H9 (cell line): Measurements from ENCODE around the gene NOC3L. TPM values are rescaled to one million over a fixed set of nuclear protein-coding genes. Genes with fewer than 3 reads are reported as not detected.

Source experiments
- DNase-seq: peaks from one replicate; pipeline ENCODE4 v3.0.0-alpha.2; 2017
- H2AFZ ChIP-seq: one replicate; pipeline ENCODE4 v1.6.1; 2013; ENCODE audit warnings: mild to moderate bottlenecking, low read length, control low read depth, moderate library complexity
- H2AK5ac ChIP-seq: 2 replicates; pipeline ENCODE4 v1.6.1; 2013; ENCODE audit warnings: low read length, control low read depth, mixed read lengths; ENCODE audit not compliant: insufficient read length
- H2BK120ac ChIP-seq: one replicate; pipeline ENCODE4 v1.6.1; 2013; ENCODE audit warnings: low read depth, mild to moderate bottlenecking, low read length, control low read depth, inconsistent platforms; ENCODE audit not compliant: poor library complexity, severe bottlenecking
- H2BK12ac ChIP-seq: 2 replicates; pipeline ENCODE4 v1.6.1; 2013; ENCODE audit warnings: low read length, control low read depth, mixed read lengths, low read depth; ENCODE audit not compliant: insufficient read length
- H2BK15ac ChIP-seq: 2 replicates; pipeline ENCODE4 v1.6.1; 2013; ENCODE audit warnings: low read depth, low read length, control low read depth
- H2BK20ac ChIP-seq: one replicate; pipeline ENCODE4 v1.6.1; 2013; ENCODE audit warnings: low read depth, mild to moderate bottlenecking, low read length, control low read depth, inconsistent platforms; ENCODE audit not compliant: poor library complexity, severe bottlenecking
- H2BK5ac ChIP-seq: 2 replicates; pipeline ENCODE4 v1.6.1; 2013; ENCODE audit warnings: low read length, control low read depth, mixed read lengths; ENCODE audit not compliant: insufficient read length
- H3K14ac ChIP-seq: 2 replicates; pipeline ENCODE4 v1.6.1; 2013; ENCODE audit warnings: low read length, control low read depth; ENCODE audit not compliant: insufficient read depth
- H3K18ac ChIP-seq: 2 replicates; pipeline ENCODE4 v1.6.1; 2013; ENCODE audit warnings: low read depth, mild to moderate bottlenecking, mixed read lengths, low read length, control low read depth; ENCODE audit not compliant: insufficient read length
- H3K23ac ChIP-seq: 2 replicates; pipeline ENCODE4 v1.6.1; 2013; ENCODE audit warnings: low read length, control low read depth, mixed read lengths, low read depth; ENCODE audit not compliant: insufficient read length
- H3K23me2 ChIP-seq: 2 replicates; pipeline ENCODE4 v1.6.1; 2013; ENCODE audit warnings: low read depth, mild to moderate bottlenecking, mixed read lengths, low read length, control low read depth; ENCODE audit not compliant: insufficient read length, poor library complexity, severe bottlenecking
- H3K27ac ChIP-seq: 2 replicates; pipeline ENCODE4 v1.5.1; 2013; ENCODE audit warnings: low read length, control low read depth, mixed read lengths, low read depth; ENCODE audit not compliant: insufficient read length
- H3K27me3 ChIP-seq: 2 replicates; pipeline ENCODE4 v1.6.1; 2013; ENCODE audit warnings: low read length, control low read depth, inconsistent platforms; ENCODE audit not compliant: insufficient read depth
- H3K4ac ChIP-seq: 2 replicates; pipeline ENCODE4 v1.6.1; 2013; ENCODE audit warnings: low read depth, mild to moderate bottlenecking, control low read depth, inconsistent platforms, low read length, moderate library complexity
- H3K4me1 ChIP-seq: 2 replicates; pipeline ENCODE4 v1.6.1; 2013; ENCODE audit warnings: low read length, control low read depth, inconsistent platforms; ENCODE audit not compliant: insufficient read depth
- H3K4me2 ChIP-seq: 2 replicates; pipeline ENCODE4 v1.6.1; 2013; ENCODE audit warnings: low read length, control low read depth, mixed read lengths; ENCODE audit not compliant: insufficient read length, insufficient read depth
- H3K56ac ChIP-seq: 2 replicates; pipeline ENCODE4 v1.6.1; 2013; ENCODE audit warnings: low read depth, mild to moderate bottlenecking, mixed read lengths, low read length, control low read depth; ENCODE audit not compliant: insufficient read length
- H3K79me1 ChIP-seq: 2 replicates; pipeline ENCODE4 v1.6.1; 2013; ENCODE audit warnings: low read depth, mild to moderate bottlenecking, moderate library complexity, low read length, control low read depth, inconsistent platforms; ENCODE audit not compliant: insufficient read depth, poor library complexity, severe bottlenecking
- H3K79me2 ChIP-seq: 2 replicates; pipeline ENCODE4 v1.6.1; 2013; ENCODE audit warnings: low read length, control low read depth, inconsistent platforms; ENCODE audit not compliant: insufficient read depth
- H3K9ac ChIP-seq: 2 replicates; pipeline ENCODE4 v1.6.1; 2013; ENCODE audit warnings: low read length, control low read depth, mixed read lengths; ENCODE audit not compliant: insufficient read length; ENCODE audit errors: extremely low read depth
- H3K9me3 ChIP-seq: one replicate; pipeline ENCODE4 v1.6.1; 2013; ENCODE audit warnings: low read depth, low read length, inconsistent platforms; ENCODE audit not compliant: control insufficient read depth
- H3T11ph ChIP-seq: one replicate; pipeline ENCODE4 v1.6.1; 2013; ENCODE audit warnings: mild to moderate bottlenecking, low read length, control low read depth, inconsistent platforms
- H4K20me1 ChIP-seq: one replicate; pipeline ENCODE4 v1.6.1; 2013; ENCODE audit not compliant: control insufficient read depth, insufficient read length, insufficient read depth
- H4K5ac ChIP-seq: 2 replicates; pipeline ENCODE4 v1.6.1; 2013; ENCODE audit warnings: low read depth, mild to moderate bottlenecking, mixed read lengths, low read length, control low read depth; ENCODE audit not compliant: insufficient read length
- H4K8ac ChIP-seq: replicated peaks from 2 replicates; pipeline ENCODE4 v1.6.1; 2013; ENCODE audit warnings: low read length, control low read depth, mixed read lengths, low read depth; ENCODE audit not compliant: insufficient read length
- H4K91ac ChIP-seq: 2 replicates; pipeline ENCODE4 v1.6.1; 2013; ENCODE audit warnings: low read depth, mild to moderate bottlenecking, moderate library complexity, mixed read lengths, low read length, control low read depth; ENCODE audit not compliant: insufficient read length
- H3K27ac Mint-ChIP-seq, 3 experiments: 2 replicates in 2 of 3; 3 replicates in 1 of 3; pipeline ENCODE4 v1.8.0; 2020 to 2021; ENCODE audit warnings: mixed read lengths in 3 of 3, mild to moderate bottlenecking in 1 of 3, moderate library complexity in 1 of 3
- H3K27me3 Mint-ChIP-seq: 2 replicates; pipeline ENCODE4 v1.8.0; 2021; ENCODE audit warnings: low read depth, mild to moderate bottlenecking, moderate library complexity, mixed read lengths
- H3K36me3 Mint-ChIP-seq, 3 experiments: 2 replicates in 2 of 3; 3 replicates in 1 of 3; pipeline ENCODE4 v1.8.0; 2020 to 2021; ENCODE audit warnings: low read depth in 3 of 3, mixed read lengths in 3 of 3; ENCODE audit not compliant: insufficient read depth in 1 of 3
- H3K4me1 Mint-ChIP-seq, 2 experiments: 2 replicates each; pipeline ENCODE4 v1.8.0; 2020; ENCODE audit warnings: mixed read lengths in 2 of 2
- H3K4me3 Mint-ChIP-seq, 2 experiments: 2 replicates in 1 of 2; 3 replicates in 1 of 2; pipeline ENCODE4 v1.8.0; 2020 to 2021; ENCODE audit warnings: mild to moderate bottlenecking in 2 of 2, mixed read lengths in 2 of 2, moderate library complexity in 1 of 2
- H3K9me3 Mint-ChIP-seq, 2 experiments: 2 replicates in 1 of 2; 3 replicates in 1 of 2; pipeline ENCODE4 v1.8.0; 2020; ENCODE audit warnings: mild to moderate bottlenecking in 2 of 2, mixed read lengths in 2 of 2, moderate library complexity in 1 of 2
- WGBS: extraction: QIAGEN DNeasy Blood & Tissue Kit; methylation state at CpG from one replicate; pipeline ENCODE4 v1.1.7; 2013; ENCODE audit warnings: missing lambda C conversion rate, low lambda C conversion rate, mixed read lengths; ENCODE audit not compliant: insufficient read length; ENCODE audit errors: extremely low coverage; 5-methylcytosine and 5-hydroxymethylcytosine counted together
- total RNA-seq: library from RNA; stranded (reverse); gene quantifications from 2 replicates; pipeline ENCODE4 v1.2.1, GENCODE V29; 2021
- TF ChIP-seq, protein P1 (sequence below): fragments of 200-600 bp; sonication (generic); conservative IDR thresholded peaks from 3 replicates; pipeline ENCODE4 v1.8.0; 2021; ENCODE audit warnings: antibody characterized with exemption, mild to moderate bottlenecking

NOC3L gene
- total RNA-seq, 1 experiment from 2014 or later = 35.8 TPM

DNA sequence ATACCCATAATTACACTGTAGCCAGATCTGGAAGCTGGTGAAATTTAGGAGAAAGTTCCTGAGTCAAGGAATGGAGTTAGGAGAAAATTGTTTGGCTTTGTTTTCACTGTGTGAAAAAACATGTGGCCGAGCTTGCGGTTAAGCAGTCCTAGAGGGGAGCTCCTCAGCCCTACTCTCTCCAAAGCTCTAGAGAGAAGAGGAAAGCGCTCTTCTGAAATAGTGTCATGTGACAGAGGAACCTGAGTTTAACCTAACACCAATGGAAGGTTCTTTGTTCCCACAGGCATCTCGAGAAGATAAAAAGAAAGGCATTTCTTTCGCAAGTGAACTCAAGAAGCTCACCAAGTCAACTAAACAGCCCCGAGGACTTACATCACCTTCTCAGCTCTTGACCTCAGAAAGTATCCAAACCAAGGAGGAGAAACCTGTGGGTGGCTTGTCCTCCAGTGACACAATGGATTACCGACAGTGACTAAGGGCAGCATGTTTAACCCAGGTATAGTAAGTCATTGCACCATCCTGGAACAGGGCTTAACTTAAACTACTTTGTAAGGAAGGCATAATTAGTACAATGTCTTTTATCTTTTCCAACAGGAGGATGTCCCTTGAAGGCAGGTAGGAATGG, 38.0 kb downstream of the NOC3L start:
- Histone ChIP-seq H3K4me2 (no peak overlapping the region), H3K9me3 (no peaks in the 10 kb centered on the region), H3K27me3 (no peaks in the 10 kb centered on the region), H2BK5ac (no peak overlapping the region), H2BK20ac (no peak overlapping the region), H3K9ac (no peak overlapping the region), H4K5ac (no peak overlapping the region), H3K4me1 (no peaks in the 10 kb centered on the region), H2BK15ac (no peak overlapping the region), H3K79me2 (no peaks in the 10 kb centered on the region), H3K27ac (no peak overlapping the region), H3K23ac (no peak overlapping the region), H3K56ac (no peak overlapping the region), H2BK120ac (no peak overlapping the region), H3K18ac (no peak overlapping the region), H2AFZ (no peak overlapping the region), H3K14ac (no peak overlapping the region), H3T11ph (no peak overlapping the region), H4K8ac (no peak overlapping the region), H3K79me1 (no peaks in the 10 kb centered on the region), H3K23me2 (no peaks in the 10 kb centered on the region), H4K20me1 (peaks cover 3% of the 10 kb centered on the region), H2BK12ac (no peak overlapping the region), H2AK5ac (no peak overlapping the region), H4K91ac (no peak overlapping the region), H3K4ac (no peak overlapping the region)
- H3K4me3 Mint-ChIP-seq = no peak overlapping the region
- no peak for DNase-seq
- no peaks in the 10 kb centered on the region for H3K9me3 Mint-ChIP-seq
- no peaks in the 10 kb centered on the region for H3K27me3 Mint-ChIP-seq
- H3K36me3 Mint-ChIP-seq = peaks cover 3 to 45% (median 12%) of the 10 kb centered on the region in 3 experiments
- TF ChIP-seq, protein P1, sequence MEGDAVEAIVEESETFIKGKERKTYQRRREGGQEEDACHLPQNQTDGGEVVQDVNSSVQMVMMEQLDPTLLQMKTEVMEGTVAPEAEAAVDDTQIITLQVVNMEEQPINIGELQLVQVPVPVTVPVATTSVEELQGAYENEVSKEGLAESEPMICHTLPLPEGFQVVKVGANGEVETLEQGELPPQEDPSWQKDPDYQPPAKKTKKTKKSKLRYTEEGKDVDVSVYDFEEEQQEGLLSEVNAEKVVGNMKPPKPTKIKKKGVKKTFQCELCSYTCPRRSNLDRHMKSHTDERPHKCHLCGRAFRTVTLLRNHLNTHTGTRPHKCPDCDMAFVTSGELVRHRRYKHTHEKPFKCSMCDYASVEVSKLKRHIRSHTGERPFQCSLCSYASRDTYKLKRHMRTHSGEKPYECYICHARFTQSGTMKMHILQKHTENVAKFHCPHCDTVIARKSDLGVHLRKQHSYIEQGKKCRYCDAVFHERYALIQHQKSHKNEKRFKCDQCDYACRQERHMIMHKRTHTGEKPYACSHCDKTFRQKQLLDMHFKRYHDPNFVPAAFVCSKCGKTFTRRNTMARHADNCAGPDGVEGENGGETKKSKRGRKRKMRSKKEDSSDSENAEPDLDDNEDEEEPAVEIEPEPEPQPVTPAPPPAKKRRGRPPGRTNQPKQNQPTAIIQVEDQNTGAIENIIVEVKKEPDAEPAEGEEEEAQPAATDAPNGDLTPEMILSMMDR = no peak
- H3K4me1 Mint-ChIP-seq = no peaks in the 10 kb centered on the region
- peak overlapping the region in 2 of 3 experiments; percentile 27 to 87; a peak in 1 of 7 replicates for H3K27ac Mint-ChIP-seq
- no CpG with 5 or more reads among the region's 7 CpGs for WGBS
